ENCODE results near the gene RUNX1.
"Not testable (repeated sequence)": the region's sequence is repeated elsewhere in the genome, so short reads cannot be mapped to it uniquely, and the experiment has no call there.

Gene RUNX1

GRCh38 chr21:34970566-34970965, 78.5 kb downstream of the RUNX1 start:
- DNase-seq (ENCODE audit: low read depth, low spot score) = no peak

DNA sequence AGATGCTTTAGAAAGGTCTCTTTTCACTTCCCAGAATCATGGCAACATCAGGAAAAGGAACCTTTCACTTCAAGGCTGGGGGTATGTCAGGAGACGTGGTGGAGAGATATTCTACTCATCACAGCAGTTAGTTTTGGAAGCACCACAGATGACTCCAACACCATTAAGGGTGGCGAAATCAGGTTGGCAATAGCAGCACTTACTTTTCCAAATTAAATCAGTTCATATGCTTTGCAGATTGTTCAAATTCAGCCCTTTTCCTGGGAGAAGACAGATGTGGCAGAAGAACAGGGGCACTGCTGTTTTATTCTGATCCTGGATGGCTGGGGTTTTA, 79.0 kb downstream of the RUNX1 start:
- no peak for DNase-seq (ENCODE audit: low read depth, low spot score)

DNA sequence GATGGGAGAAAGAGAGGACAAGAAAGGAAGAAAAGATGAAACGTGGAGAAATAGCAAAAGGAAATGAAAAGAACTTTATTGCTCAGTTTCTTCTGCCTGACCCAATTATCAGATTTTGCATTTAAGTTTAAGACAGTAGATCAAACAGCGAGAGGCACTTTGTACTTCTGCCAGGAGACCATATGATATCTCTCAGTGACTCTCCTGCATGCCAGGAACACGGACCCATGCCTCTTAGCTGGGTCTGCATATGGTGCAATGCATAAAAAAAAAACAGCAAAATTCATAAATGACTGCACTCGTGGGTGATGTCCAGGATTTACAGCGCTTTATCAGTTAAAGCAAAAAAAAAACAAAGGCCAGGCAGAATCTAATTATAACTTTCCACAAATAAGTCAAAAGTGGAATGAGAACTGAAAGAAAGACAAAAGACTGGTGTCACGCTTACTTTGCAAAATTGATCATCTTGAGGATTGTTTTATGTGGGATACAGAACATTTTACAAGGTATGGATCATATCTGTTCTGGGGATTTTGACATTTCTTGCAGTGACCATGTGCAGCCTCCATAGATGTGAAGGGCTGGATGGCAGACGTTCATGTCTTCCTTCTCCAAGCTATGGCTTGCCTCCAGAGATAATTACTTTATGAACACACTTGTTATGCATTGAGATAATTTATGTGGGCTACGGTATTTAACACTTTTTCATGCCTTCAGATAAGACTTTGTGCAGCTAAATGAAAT, 79.5 kb downstream of the RUNX1 start:
- no peak for DNase-seq (ENCODE audit: low read depth, low spot score)

DNA sequence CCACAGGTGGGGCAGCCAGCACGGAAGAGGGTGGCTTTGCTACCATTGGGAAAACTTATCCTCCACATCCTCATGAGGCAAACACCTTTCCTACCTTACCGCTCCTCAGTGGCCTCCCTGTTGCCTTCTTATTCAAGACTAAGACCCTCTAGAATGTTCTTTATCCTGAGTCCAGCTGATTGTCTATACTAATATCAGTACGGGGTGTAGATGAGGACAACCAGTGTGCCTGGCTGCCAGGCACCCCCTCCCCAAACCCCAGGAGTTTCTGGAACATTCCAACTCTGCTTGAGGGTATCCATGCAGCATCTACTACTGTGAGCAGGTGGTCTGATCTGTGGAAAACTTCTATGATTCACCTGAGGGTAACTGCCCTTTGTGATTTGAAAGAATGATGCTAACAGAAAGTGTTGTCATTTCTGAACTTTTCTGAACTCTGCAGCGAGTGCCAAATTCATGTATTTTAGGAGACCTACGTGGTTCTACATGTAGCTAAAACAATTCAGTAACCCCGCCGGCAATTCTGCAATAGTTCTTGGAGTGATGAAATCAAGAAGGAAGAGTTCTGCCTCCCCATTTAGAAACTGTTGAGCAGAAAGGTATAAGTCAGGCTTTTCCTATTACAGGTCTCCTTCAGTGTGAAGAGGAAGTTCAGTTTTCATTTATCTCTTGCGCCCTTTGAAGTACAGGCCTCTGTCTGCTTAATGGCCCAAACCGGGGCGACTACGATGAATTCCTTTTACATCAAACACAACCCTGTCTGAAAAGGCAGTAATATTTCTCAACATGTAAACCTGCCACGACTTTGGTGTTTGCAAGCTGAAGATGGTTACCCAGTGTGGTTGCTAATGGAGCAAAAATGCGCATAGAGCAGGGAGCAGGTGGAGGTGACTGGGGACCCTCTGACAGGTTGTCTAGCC, 80.4 kb downstream of the RUNX1 start:
- no peak for DNase-seq (ENCODE audit: low read depth, low spot score)

GRCh38 chr21:34967509-34968289, 81.4 kb downstream of the RUNX1 start:
- no peak for DNase-seq (ENCODE audit: low read depth, low spot score)

- not testable (repeated sequence) for DNase-seq (ENCODE audit: low read depth, low spot score)
Measured at GRCh38 chr21:34966881-34967280, 82.2 kb downstream of the RUNX1 start.

DNA sequence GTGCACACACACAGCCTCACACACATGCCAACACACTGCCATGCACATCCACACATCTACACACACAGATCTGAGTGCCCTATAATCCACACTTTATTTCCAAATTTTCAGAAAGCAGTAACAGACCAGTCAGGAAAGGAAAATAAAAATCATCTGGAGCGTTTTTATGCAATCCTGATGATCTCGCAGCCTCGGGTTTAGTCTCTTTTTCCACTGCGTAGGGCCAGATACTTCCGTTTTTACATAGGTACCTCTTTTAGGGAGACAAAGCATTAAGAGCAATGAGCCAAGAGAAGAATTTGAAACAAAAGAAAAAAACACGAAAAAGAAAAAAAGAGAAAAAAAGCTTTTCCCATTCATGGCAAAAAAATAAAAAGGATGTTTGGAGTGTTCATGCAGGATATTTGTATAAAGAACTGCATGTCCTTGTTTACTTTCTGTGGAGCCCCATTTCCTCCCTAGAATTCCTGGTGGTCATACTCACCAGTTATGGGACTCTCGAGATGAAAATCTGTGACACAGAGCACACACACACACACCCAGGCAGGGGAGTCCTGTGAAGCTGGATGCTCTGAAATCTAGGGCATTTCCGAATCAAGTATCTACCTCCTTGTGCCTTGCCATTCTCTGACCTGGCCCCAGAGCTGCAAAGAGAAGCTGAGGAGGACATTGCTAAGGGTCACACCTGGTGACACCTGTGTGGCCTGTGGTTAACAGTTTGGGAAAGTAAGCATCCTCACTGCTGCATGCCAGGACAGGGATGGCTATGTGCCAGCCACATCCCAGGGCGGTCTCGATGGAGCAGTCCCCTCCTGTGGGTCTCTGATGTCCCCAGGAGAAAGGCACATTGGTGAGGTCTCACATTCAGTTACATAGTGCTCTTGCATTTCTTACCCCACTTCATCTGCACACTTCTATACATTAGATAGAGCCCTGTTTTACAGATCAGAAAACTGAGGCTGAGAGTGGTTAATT, 83.6 kb downstream of the RUNX1 start:
- DNase-seq (ENCODE audit: low read depth, low spot score) = no peak

DNA sequence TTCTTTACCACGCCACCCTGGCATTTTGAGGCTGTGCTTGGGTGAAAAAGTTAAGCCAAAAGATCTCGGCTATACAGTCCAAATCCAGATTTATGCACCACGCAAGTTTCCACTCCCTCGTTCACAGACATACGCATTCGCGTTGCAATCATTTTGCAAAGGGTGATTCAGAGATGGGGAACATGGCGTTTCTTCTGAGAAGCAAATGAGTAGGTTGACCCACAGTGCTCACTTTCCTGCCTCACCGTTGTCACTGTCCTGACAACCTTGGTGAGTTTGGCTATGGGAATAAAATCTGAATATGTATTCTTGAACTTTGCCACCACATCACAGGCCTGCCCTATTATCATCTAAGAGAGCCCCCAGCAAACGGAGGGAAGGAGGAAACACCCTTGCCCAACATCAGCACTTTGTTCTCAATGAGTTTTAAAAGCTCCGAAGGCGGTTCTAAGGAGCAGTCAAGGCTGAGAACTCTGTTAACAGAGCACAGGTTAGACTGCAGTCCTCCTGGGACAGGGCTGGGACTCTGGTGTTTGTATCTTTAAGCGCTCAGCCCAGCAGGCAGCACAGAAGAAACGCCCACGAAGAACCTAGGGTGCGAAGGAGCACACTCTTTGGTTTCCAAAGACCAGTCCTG, 86.4 kb downstream of the RUNX1 start:
- DNase-seq (ENCODE audit: low read depth, low spot score) = no peak

- no peak for DNase-seq (ENCODE audit: low read depth, low spot score)
Measured at GRCh38 chr21:34962136-34962535, 87.0 kb downstream of the RUNX1 start.

DNA sequence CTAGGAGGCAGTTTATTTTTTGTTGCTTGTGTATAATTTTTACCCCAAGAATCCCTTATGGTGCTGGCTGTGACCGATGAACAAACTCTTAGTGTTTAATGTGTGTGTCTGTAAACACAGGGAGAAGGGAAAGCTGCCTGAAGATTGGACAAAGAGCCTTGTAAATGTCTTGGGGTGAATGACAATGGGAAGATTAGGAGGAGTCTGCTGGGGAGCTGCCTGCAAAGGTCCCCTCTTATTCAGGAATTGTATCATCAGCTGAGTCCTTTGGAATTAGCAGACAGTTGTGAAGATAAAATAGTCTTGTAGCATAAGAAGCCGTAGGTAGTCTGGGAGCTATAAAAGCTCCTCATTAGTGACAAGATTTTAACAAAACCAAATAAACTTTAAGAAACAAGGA, 88.4 kb downstream of the RUNX1 start:
- DNase-seq (ENCODE audit: low read depth, low spot score) = no peak

GRCh38 chr21:34959607-34960006, 89.5 kb downstream of the RUNX1 start:
- DNase-seq (ENCODE audit: low read depth, low spot score) = no peak

DNA sequence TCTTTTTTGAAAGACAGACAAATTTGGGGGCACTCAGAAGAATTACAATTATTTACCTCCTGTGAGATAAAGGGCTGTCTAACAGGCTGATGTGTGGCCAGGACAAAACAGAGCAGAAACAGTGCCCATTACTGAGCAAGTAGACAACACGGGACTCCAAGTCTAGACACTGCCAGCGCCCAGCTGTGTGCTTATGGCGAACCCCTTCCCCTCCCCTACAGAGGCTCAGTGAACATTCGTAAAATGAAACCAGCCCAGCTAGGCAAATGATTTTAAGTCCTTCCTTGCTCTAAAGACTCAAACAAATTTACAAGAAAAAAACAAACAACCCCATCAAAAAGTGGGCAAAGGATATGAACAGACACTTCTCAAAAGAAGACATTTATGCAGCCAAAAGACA, 91.1 kb downstream of the RUNX1 start:
- no peak for DNase-seq (ENCODE audit: low read depth, low spot score)

- DNase-seq (ENCODE audit: low read depth, low spot score) = no peak
Measured at GRCh38 chr21:34956416-34957316, 92.4 kb downstream of the RUNX1 start.

- no peak for DNase-seq (ENCODE audit: low read depth, low spot score)
Measured at GRCh38 chr21:34953950-34954349, 95.2 kb downstream of the RUNX1 start.

DNA sequence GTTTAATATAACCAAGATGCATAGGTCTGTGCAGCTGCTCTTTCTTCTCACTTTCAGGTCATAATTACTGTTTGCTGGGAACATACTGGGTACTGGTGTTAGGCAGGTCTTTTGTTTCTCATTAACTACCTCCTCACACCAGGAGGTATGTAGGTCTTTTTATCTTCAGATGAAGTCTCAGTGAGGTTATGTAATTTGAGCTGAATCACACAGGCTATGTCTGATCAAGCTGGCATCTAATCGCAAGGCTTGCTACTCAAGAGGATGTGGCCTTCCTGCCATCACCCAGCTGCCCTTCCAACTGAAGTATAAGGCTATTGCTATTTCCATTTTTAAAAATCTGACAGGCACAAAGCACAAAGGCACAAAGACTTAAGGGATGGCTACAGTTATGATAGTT, 96.4 kb downstream of the RUNX1 start:
- no peak for DNase-seq (ENCODE audit: low read depth, low spot score)

GRCh38 chr21:34951868-34952267, 97.2 kb downstream of the RUNX1 start:
- DNase-seq (ENCODE audit: low read depth, low spot score) = not testable (repeated sequence)

DNA sequence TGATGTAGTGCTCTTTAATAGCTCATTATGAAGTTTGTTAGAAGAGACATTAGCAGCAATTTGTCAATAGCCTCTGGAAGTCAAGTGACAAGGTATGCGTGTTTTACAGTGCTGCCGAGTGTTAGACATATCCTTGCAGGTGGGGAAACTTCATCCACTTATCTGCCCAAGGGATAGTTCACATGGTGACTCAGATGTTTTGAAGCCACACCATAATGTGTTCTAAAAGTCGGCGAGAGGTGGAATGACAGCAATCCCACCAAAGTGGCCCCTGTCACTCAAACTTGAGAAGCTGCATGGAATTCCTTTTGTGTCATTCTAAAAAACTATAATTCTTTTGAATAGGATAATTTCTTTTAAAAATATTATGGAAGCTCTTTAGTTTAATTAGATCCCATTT, 98.1 kb downstream of the RUNX1 start:
- no peak for DNase-seq (ENCODE audit: low read depth, low spot score)

- no peak for DNase-seq (ENCODE audit: low read depth, low spot score)
Measured at GRCh38 chr21:34949499-34949898, 99.6 kb downstream of the RUNX1 start.

GRCh38 chr21:34949030-34949429, 100.1 kb downstream of the RUNX1 start:
- no peak for DNase-seq (ENCODE audit: low read depth, low spot score)

GRCh38 chr21:34948157-34948556, 100.9 kb downstream of the RUNX1 start:
- DNase-seq (ENCODE audit: low read depth, low spot score) = no peak

Measured in activated naive CD8-positive, alpha-beta T cell treated with anti-CD3 and anti-CD28 coated beads, Interleukin-2, amount 50 U/mL, for 16 hours (primary cell).